PC-3 (cell line): ENCODE results near the gene SLC10A7. TPM values are rescaled to one million over a fixed set of nuclear protein-coding genes. Genes with fewer than 3 reads are reported as not detected.

ENCODE experiments used
- ATAC-seq: fragments of 200-7000 bp; cut with Tn5 transposase; 2 replicates; pipeline ENCODE4 v1.9.1; 2020; ENCODE audit warnings: mild to moderate bottlenecking, moderate library complexity
- BruUV-seq: library from RNA; stranded (reverse); fragments of 400-500 nt; replicated peaks from 2 replicates; lab custom pipeline; 2021; lab: Mats Ljungman, UMichigan
- CTCF ChIA-PET: fragments of 300-600 bp; sonication (Branson Sonifier 250); formaldehyde crosslinking; loops from one replicate; lab custom pipeline; 2022; ENCODE audit warnings: antibody characterized with exemption; lab: Charles Lee
- POLR2A ChIA-PET: fragments of 300-600 bp; sonication (Branson Sonifier 250); formaldehyde crosslinking; loops from one replicate; lab custom pipeline; 2022; ENCODE audit warnings: antibody characterized with exemption; ENCODE audit not compliant: unreplicated experiment; lab: Charles Lee
- DNase-seq: peaks from one replicate; pipeline ENCODE4 v3.0.0-alpha.2; 2015
- H2AFZ ChIP-seq: fragments of 300-600 bp; sonication (generic); 2 replicates; pipeline ENCODE4 v1.6.0; 2016; ENCODE audit warnings: antibody characterized with exemption, low read length
- H3F3A ChIP-seq: fragments of 300-600 bp; sonication (generic); one replicate; pipeline ENCODE4 v1.6.0; 2017; ENCODE audit warnings: antibody characterized with exemption, low read length, control low read depth, mild to moderate bottlenecking; ENCODE audit not compliant: unreplicated experiment
- H3K27ac ChIP-seq: fragments of 300-600 bp; sonication (generic); 2 replicates; pipeline ENCODE4 v1.5.1; 2016; ENCODE audit warnings: mild to moderate bottlenecking, low read length
- H3K27me3 ChIP-seq: fragments of 300-600 bp; sonication (generic); 2 replicates; pipeline ENCODE4 v1.6.1; 2016; ENCODE audit warnings: low read length, mixed read lengths
- H3K36me3 ChIP-seq: fragments of 300-600 bp; sonication (generic); 2 replicates; pipeline ENCODE4 v1.6.1; 2016; ENCODE audit warnings: low read depth, mixed run types, low read length, mixed read lengths
- H3K4me1 ChIP-seq: fragments of 300-600 bp; sonication (generic); 2 replicates; pipeline ENCODE4 v1.5.1; 2016; ENCODE audit warnings: low read length; ENCODE audit not compliant: insufficient read depth
- H3K4me2 ChIP-seq: fragments of 300-600 bp; sonication (generic); 2 replicates; pipeline ENCODE4 v1.6.0; 2016; ENCODE audit warnings: low read length
- H3K4me3 ChIP-seq: fragments of 300-600 bp; sonication (generic); 2 replicates; pipeline ENCODE4 v1.5.1; 2016; ENCODE audit warnings: mild to moderate bottlenecking, low read length, mixed read lengths
- H3K79me2 ChIP-seq: fragments of 300-600 bp; sonication (generic); 2 replicates; pipeline ENCODE4 v1.6.1; 2017; ENCODE audit warnings: low read length, mixed read lengths
- H3K9ac ChIP-seq: fragments of 300-600 bp; sonication (generic); 2 replicates; pipeline ENCODE4 v1.6.0; 2016; ENCODE audit warnings: mild to moderate bottlenecking, low read length
- H3K9me2 ChIP-seq: fragments of 300-600 bp; sonication (generic); replicated peaks from 2 replicates; pipeline ENCODE4 v1.6.1; 2016; ENCODE audit warnings: mixed run types, low read length, mixed read lengths
- H3K9me3 ChIP-seq: fragments of 300-600 bp; sonication (generic); 2 replicates; pipeline ENCODE4 v1.6.1; 2016; ENCODE audit warnings: low read length, mixed read lengths
- H4K20me1 ChIP-seq: fragments of 300-600 bp; sonication (generic); 2 replicates; pipeline ENCODE4 v1.6.1; 2016; ENCODE audit warnings: low read length, mixed read lengths
- CTCF ChIP-seq: fragments of 300-600 bp; sonication (generic); conservative IDR thresholded peaks from 2 replicates; pipeline ENCODE4 v1.5.1; 2017; ENCODE audit warnings: antibody characterized with exemption, low read depth, mild to moderate bottlenecking, low read length
- EZH2 ChIP-seq: fragments of 300-600 bp; sonication (generic); IDR thresholded peaks from one replicate; pipeline ENCODE4 v1.6.1; 2017; ENCODE audit warnings: antibody characterized with exemption, mild to moderate bottlenecking, low read length; ENCODE audit not compliant: unreplicated experiment
- EZH2phosphoT487 ChIP-seq: fragments of 300-600 bp; sonication (generic); IDR thresholded peaks from 2 replicates; pipeline ENCODE4 v1.6.1; 2018; ENCODE audit warnings: mild to moderate bottlenecking, antibody characterized with exemption, low read length, borderline replicate concordance
- intact Hi-C: fragments of 100-400 bp; cut with micrococcal nuclease; formaldehyde crosslinking; loops from 2 replicates; pipeline ENCODE4 v1.9.0; 2023
- total RNA-seq: library from RNA; depleted of rRNA; stranded (reverse); fragments of >200 nt; gene quantifications from 2 replicates; pipeline ENCODE4 v1.2.3, GENCODE V29; 2014

Gene SLC10A7
- total RNA-seq, 1 experiment from 2014 or later, result 9.1 TPM

GRCh38 chr4:146329050-146329716 is 192.6 kb downstream of the SLC10A7 start:
- POLR2A ChIA-PET, result interaction anchor here (0.7 kb wide), 1 partner anchor 1273 kb away, joined by 3 read pairs; no protein-coding TSS in a partner anchor
- peaks cover 5% of the 10 kb centered on the region for H3F3A ChIP-seq
- ATAC-seq, result peak; percentile 66
- H3K4me3 ChIP-seq, result no peak overlapping the region
- no peaks in the 10 kb centered on the region for H3K36me3 ChIP-seq
- intact Hi-C loops, result no loop called here
- DNase-seq, result peak; percentile 89
- no peaks in the 10 kb centered on the region for H4K20me1 ChIP-seq
- no TSS peak for BruUV-seq
- no peak overlapping the region for H3K9ac ChIP-seq
- TF ChIP-seq EZH2 (no peak), CTCF (no peak), EZH2phosphoT487 (no peak)
- peak overlapping the region; percentile 72 for H3K27ac ChIP-seq
- no peaks in the 10 kb centered on the region for H3K27me3 ChIP-seq
- no peaks in the 10 kb centered on the region for H3K79me2 ChIP-seq
- peaks cover 53% of the 10 kb centered on the region for H3K4me1 ChIP-seq
- no peaks in the 10 kb centered on the region for H3K9me2 ChIP-seq
- H2AFZ ChIP-seq, result no peak overlapping the region
- CTCF ChIA-PET, result no interaction called here
- peak overlapping the region; percentile 47 for H3K4me2 ChIP-seq
- no peaks in the 10 kb centered on the region for H3K9me3 ChIP-seq

- CTCF ChIA-PET, result no interaction called here
- H2AFZ ChIP-seq, result no peak overlapping the region
Measured at GRCh38 chr4:146327859-146328650, 193.7 kb downstream of the SLC10A7 start.

More at GRCh38 chr4:146327859-146328650, 193.7 kb downstream of the SLC10A7 start:
- POLR2A ChIA-PET, result no interaction called here
- peak overlapping the region; percentile 52 for H3K27ac ChIP-seq
- H3K4me3 ChIP-seq, result no peak overlapping the region
- DNase-seq, result no peak
- H3K4me1 ChIP-seq, result peaks cover 43% of the 10 kb centered on the region
- H3K9me2 ChIP-seq, result no peaks in the 10 kb centered on the region
- BruUV-seq, result no TSS peak
- no peaks in the 10 kb centered on the region for H4K20me1 ChIP-seq
- H3K27me3 ChIP-seq, result no peaks in the 10 kb centered on the region
- no peaks in the 10 kb centered on the region for H3K9me3 ChIP-seq
- no peaks in the 10 kb centered on the region for H3K79me2 ChIP-seq
- H3K36me3 ChIP-seq, result no peaks in the 10 kb centered on the region
- H3K4me2 ChIP-seq, result peak overlapping the region; percentile 42
- intact Hi-C loops, result no loop called here
- no peak for ATAC-seq
- H3K9ac ChIP-seq, result no peak overlapping the region
- H3F3A ChIP-seq, result peaks cover 5% of the 10 kb centered on the region
- TF ChIP-seq EZH2 (no peak), EZH2phosphoT487 (no peak), CTCF (no peak)
